LNCaP clone FGC (cell line): ENCODE data around the gene SMG1.

Experiments
- DNase-seq: peaks from one replicate; pipeline ENCODE4 v3.0.0-alpha.2; 2011; ENCODE audit warnings: low read depth
- H3K4me3 ChIP-seq: 2 replicates; pipeline ENCODE4 v1.5.1; 2011; ENCODE audit warnings: mild to moderate bottlenecking, low read depth, low read length, control low read depth
- TF ChIP-seq, protein P1 (sequence below): IDR thresholded peaks from 2 replicates; pipeline ENCODE4 v1.5.1; 2012; ENCODE audit warnings: mild to moderate bottlenecking; ENCODE audit not compliant: control insufficient read depth, insufficient read depth; ENCODE audit errors: extremely low read depth

Gene SMG1

GRCh38 chr16:18925986-18926865, at the start of gene SMG1:
SMG1 (minus strand) TSS chr16:18926408; CDS start chr16:18926041, 367 bp downstream.
- peak; percentile 79 for DNase-seq
- H3K4me3 ChIP-seq = peak within 1 kb of the TSS; percentile 79

DNA sequence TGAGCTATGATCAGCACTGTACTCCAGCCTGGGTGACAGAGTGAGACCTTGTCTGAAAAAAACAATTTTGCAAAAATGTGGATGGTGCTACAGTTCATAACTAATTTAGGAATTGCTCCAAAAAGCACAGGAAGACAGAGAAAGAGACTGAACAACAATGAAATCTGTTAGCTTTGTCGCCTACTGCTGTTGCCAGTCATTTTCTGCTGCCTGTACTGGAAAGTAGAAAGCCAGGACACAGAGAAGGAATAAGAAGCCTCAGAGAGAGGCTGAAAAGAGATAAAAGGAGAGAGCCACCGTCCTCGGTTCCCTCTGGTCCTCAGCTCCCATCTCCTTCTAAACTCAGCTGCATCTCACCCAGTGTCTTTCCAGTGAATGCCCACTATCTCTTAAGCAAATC, 48.9 kb upstream of the SMG1 start:
- TF ChIP-seq, protein P1, sequence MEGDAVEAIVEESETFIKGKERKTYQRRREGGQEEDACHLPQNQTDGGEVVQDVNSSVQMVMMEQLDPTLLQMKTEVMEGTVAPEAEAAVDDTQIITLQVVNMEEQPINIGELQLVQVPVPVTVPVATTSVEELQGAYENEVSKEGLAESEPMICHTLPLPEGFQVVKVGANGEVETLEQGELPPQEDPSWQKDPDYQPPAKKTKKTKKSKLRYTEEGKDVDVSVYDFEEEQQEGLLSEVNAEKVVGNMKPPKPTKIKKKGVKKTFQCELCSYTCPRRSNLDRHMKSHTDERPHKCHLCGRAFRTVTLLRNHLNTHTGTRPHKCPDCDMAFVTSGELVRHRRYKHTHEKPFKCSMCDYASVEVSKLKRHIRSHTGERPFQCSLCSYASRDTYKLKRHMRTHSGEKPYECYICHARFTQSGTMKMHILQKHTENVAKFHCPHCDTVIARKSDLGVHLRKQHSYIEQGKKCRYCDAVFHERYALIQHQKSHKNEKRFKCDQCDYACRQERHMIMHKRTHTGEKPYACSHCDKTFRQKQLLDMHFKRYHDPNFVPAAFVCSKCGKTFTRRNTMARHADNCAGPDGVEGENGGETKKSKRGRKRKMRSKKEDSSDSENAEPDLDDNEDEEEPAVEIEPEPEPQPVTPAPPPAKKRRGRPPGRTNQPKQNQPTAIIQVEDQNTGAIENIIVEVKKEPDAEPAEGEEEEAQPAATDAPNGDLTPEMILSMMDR = no peak
- no peak overlapping the region for H3K4me3 ChIP-seq
- DNase-seq = no peak

- DNase-seq = no peak
- no peak overlapping the region for H3K4me3 ChIP-seq
- TF ChIP-seq, protein P1 = no peak
Measured at GRCh38 chr16:18969855-18970240, 43.6 kb upstream of the SMG1 start.

DNA sequence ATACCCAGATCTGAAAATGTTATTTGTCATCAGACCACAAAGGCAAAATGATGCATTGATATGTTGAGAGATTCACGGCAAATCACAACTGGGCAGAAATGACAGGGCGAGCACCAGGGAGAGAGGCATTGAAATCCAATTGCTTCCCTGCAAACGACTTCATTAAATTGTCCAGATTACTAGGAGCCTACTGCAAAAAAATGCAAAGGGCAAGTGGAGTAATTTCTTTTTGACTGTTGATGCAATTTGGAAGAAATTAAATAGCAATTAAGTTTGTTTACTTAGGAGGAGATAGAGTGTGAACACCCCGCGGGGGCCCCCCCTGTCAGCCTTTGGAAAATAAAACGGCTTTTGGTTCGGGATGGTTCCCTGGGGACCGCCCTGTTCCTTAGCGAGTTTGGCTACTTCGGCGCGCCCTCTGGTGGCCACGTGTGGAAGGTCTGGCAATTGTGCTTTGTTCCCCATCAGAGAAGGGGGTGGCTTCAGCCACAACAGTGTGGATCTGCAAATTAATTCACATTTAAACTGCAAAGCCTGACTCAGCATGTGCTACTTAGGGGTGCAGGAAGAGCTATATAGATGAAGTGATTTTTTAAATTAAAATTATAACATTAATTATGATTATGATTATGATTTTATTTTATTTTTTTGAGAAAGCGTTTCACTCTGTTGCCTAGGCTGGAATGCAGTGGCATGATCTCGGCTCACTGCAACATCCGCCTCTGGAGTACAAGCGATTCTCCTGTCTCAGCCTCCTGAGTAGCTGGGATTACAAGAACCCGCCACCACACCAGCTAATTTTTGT, 43.0 kb upstream of the SMG1 start:
- TF ChIP-seq, protein P1 = peak; percentile 97

DNA sequence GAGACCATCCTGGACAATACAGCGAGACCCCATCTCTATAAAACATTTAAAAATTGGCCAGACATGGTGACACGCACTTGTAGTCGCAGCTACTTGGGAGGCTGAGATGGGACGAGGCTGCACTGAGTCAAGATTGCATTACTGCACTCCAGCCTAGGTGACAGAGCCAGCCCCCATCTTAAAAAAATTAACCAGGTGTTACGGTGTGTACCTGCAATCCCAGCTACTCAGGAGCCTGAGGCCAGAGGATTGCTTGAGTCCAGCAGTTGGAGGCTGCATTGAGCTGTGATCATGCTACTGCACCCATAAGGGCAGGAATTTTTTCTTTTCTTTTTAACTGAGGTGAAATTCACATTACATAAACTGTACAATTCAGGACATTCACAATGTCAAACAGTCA, 40.6 kb upstream of the SMG1 start:
- DNase-seq = no peak
- TF ChIP-seq, protein P1 = no peak
- H3K4me3 ChIP-seq = no peak overlapping the region

More for the DNA sequence above, 43.0 kb upstream of the SMG1 start:
- H3K4me3 ChIP-seq = no peak overlapping the region
- no peak for DNase-seq

- H3K4me3 ChIP-seq = no peak overlapping the region
- TF ChIP-seq, protein P1 = no peak
- DNase-seq = no peak
Measured at GRCh38 chr16:18965555-18965954, 39.3 kb upstream of the SMG1 start.

DNA sequence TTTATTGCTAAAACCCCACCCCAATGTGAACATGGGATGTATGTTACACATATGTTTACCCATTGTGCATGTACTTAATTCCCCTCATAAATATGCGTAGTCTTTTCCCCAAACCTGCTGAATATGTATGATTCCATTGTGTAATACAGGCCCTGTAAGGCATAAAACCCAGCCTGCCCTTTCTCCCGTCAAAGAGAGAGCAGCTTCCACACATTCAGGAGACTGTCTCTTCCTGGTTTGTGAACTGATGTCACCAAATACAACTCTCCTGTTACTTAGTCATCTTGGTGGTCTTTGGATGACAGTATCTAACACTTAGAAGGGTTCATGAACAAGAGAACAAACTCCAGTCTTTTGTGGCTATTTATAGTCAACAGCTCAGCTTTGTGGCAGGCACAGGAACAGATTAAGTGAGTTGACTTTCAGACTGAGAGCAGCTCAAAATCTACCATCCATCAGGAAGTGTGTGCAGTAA, 32.9 kb upstream of the SMG1 start:
- H3K4me3 ChIP-seq = no peak overlapping the region
- DNase-seq = no peak
- TF ChIP-seq, protein P1 = no peak
